Fibroblast of the aortic adventitia (primary cell): ENCODE measurements around the gene SARS2. TPM values are rescaled to one million over a fixed set of nuclear protein-coding genes. Genes with fewer than 3 reads are reported as not detected.

Source experiments
- DNase-seq: peaks from one replicate; pipeline ENCODE4 v3.0.0-alpha.2; 2010; ENCODE audit warnings: low read depth
- H3K4me3 ChIP-seq: 2 replicates; pipeline ENCODE4 v1.5.1; 2011; ENCODE audit warnings: low read depth, mild to moderate bottlenecking, control low read depth, low read length, moderate library complexity
- total RNA-seq: library from RNA; depleted of rRNA; stranded (reverse); fragments of >200 nt; gene quantifications from 2 replicates; pipeline ENCODE4 v1.2.3, GENCODE V29; 2012; ENCODE audit warnings: low replicate concordance
- TF ChIP-seq, protein P1 (sequence below): IDR thresholded peaks from 2 replicates; pipeline ENCODE4 v1.5.1; 2011; ENCODE audit warnings: mild to moderate bottlenecking, low read length, control low read depth, inconsistent platforms; ENCODE audit not compliant: insufficient read depth

SARS2 gene
- total RNA-seq, 1 donor = 15.5 TPM

DNA sequence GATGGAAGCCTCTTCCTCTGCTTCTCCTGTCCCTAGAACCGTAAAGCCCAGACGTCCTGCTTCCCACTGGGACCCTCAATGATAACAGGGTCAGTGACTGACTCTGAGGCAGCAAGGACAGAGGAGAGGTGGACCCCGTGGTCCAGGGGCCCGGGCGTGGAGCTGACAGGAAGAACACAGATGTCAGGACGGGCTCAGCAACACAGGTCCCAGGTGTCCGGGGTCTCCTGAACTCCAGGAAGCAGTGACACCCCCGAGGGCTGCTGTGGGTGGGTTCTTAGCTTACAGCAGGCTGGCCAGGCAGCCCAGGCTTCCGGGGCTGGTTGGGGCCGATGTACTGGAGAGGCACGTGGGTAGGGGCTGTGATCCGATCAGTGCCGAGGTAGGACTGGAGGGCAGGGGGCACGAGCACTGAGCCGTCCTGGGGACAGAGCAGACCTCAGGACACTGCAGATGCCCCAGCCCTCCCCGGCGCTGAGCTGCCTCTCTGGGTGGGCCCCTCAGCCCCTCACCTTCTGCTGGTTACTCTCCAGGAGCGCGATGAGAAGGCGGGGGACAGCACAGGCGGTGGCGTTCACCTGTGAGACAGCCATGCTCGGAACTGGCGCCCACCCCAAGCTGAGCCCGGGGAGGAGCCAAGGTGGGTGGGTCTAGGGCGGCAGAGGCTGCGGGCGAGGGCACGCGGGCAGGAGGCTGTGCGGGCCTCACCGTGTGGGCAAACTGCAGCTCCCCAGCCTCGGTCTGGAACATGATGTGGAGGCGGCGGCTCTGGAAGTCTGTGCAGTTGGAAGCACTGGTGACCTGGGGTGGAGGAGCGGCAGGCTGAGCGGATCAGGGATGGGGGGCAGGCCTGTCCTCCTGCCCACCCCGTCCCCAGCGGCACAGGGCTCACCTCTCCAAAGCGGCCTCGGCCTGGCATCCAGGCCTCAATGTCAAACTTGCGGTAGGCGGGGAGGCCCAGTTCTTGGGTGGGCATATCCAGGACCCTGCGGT is 14.9 kb downstream of the SARS2 start:
- DNase-seq = no peak
- TF ChIP-seq, protein P1, sequence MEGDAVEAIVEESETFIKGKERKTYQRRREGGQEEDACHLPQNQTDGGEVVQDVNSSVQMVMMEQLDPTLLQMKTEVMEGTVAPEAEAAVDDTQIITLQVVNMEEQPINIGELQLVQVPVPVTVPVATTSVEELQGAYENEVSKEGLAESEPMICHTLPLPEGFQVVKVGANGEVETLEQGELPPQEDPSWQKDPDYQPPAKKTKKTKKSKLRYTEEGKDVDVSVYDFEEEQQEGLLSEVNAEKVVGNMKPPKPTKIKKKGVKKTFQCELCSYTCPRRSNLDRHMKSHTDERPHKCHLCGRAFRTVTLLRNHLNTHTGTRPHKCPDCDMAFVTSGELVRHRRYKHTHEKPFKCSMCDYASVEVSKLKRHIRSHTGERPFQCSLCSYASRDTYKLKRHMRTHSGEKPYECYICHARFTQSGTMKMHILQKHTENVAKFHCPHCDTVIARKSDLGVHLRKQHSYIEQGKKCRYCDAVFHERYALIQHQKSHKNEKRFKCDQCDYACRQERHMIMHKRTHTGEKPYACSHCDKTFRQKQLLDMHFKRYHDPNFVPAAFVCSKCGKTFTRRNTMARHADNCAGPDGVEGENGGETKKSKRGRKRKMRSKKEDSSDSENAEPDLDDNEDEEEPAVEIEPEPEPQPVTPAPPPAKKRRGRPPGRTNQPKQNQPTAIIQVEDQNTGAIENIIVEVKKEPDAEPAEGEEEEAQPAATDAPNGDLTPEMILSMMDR = no peak
- H3K4me3 ChIP-seq = no peak overlapping the region

DNA sequence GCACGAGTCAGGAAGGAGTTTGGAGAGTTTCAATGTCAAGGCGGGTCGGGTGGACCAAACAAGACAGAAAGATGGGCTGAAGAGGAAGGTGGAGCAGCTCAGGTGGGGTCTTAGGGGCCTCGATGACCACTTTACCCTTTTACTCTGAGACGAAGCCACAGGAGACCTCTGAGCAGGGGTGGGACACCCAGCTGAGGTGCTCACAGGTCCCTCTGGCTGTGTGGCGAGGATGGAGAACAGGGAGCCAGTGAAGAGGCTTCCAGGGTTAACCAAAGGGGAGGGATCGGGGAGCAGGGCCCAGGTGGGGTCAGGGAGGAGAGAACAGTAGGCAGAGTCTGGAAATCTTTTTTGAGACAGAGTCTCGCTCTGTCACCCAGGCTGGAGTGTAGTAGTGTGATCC is 16.6 kb downstream of the SARS2 start:
- TF ChIP-seq, protein P1 = no peak
- H3K4me3 ChIP-seq = no peak overlapping the region
- no peak for DNase-seq

DNA sequence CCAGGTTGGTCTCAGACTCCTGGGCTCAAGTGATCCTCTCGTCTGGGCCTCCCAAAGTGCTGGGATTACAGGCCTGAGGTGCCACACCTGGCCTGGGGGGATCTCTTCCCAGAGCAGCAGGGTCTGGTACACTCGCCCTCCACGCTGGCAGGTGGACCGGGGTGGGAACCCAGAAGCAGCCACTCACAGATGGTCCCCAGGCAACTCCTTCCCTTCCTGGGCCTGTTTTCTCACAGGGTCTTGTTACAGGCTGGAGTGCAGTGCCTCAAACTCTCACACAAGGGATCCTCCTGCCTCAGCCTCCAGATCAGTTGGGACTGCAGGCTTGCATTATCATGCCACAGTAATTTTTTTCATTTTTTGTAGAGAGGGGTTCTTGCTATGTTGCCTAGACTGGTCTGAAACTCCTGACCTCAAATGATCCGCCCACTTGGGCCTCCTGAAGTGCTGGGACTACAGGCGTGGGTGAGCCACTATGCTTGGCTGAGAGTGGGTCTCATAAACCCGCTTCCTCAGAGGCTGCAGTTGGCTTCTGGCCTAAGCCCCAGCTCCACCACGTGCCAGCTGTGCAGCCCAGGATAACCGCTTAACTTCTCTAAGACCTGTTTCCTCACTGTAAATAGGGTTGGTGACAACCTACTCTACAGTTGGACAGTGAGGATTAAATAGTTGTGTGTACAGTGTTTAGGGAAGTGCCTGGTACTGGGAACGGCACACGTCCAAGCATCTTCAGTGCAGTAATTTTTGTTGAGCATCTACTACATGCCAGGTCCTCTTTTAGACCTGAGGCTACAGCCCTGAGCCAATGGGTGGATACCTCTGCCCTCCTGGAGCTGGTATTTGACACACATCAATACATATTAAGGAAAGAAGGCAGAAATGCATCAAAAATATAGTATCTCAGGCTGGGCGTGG is 17.7 kb downstream of the SARS2 start:
- TF ChIP-seq, protein P1 = no peak
- no peak overlapping the region for H3K4me3 ChIP-seq
- DNase-seq = no peak

DNA sequence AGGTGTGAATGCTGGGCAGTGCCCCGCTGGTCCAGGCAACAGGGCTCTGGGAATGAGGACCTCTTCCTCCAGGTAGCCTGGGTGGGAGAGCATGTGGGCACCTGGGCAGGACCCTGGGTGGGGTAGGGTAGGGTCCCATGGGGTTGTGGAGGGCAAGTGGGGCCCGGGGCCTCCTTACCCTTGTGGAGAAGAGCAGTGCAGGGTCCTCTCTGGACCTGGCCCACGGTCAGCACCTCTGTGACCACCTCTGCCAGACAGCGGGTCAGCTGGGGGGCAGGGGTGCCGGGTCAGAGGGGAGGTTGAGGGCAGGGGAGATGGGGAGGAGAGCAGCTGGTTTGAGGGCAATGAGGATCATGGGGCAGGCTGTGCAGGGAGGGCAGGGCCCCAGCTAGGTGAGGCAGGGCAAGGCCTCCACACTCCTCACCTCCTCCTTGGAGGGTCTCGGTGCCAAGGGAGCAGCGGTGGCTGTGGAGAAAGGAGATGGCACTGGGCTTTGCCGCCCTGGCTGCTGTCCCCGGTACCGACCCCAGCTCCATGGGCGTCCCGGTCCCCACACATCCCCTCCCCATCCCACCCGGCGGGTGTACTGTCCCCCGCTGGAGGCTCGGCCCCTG is 19.1 kb downstream of the SARS2 start:
- TF ChIP-seq, protein P1 = no peak
- DNase-seq = no peak
- no peak overlapping the region for H3K4me3 ChIP-seq

DNA sequence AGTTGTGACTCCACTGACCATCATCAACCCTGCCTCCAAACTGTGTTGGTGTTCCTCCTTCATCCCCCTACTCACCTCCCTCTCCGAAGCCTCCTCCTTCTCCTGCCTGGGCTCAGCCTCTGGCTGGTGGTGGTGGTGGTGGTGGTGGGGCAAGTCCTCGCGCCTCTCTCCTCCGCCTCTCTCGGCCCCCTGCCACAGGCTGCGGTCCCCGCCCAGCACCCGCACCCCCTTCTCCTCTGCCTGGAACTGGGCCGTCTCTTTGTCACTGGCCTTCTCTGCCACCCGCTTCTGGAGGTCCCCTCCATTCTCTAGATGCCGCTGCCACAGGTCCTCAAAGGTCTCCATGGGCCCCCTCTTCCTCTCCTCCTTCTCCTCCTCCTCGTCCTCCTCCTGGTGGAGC is 20.1 kb downstream of the SARS2 start:
- no peak for DNase-seq
- TF ChIP-seq, protein P1 = no peak
- H3K4me3 ChIP-seq = no peak overlapping the region

DNA sequence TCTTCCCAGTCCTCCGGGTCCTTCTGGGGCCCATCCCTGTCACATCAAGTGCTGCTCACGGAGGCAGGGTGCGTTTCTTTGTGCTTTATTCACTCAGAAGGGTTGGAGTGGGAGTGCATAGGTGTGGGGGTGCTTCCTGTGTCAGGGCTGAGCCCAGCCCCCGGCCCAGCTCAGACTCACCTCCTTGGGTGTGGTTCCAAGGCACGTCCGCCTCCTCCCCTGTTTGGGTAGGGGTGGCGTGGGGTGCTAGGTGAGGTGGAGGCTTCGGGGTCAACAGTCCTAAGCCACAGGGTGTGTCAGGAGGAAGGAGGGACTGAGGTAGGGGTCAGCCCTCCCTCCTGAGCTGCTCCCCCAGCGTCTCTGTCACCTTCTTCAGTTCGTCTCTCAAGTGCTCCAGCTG is 21.7 kb downstream of the SARS2 start:
- TF ChIP-seq, protein P1 = no peak
- DNase-seq = no peak
- H3K4me3 ChIP-seq = no peak overlapping the region
